Large intestine (tissue), 3 donors: ENCODE measurements around the gene LILRA2. TPM values are rescaled to one million over a fixed set of nuclear protein-coding genes. Genes with fewer than 3 reads are reported as not detected.
"Not testable (repeated sequence)": the region's sequence is repeated elsewhere in the genome, so short reads cannot be mapped to it uniquely, and the experiment has no call there.

ENCODE experiments used
- DNase-seq, 2 donors: peaks; one replicate each; pipeline versions ENCODE4 v3.0.0 to v3.0.0-alpha.2; 2013
- H3K27ac ChIP-seq: one replicate; pipeline ENCODE4 v1.5.1; 2013; ENCODE audit warnings: low read length
- H3K27me3 ChIP-seq: 2 replicates; pipeline ENCODE4 v1.6.1; 2013; ENCODE audit warnings: low read length; ENCODE audit not compliant: control insufficient read depth, insufficient read depth
- H3K36me3 ChIP-seq: 2 replicates; pipeline ENCODE4 v1.6.1; 2013; ENCODE audit warnings: low read length; ENCODE audit not compliant: control insufficient read depth, insufficient read depth
- H3K4me1 ChIP-seq: one replicate; pipeline ENCODE4 v1.6.1; 2013; ENCODE audit warnings: low read length; ENCODE audit not compliant: control insufficient read depth, insufficient read depth
- H3K4me3 ChIP-seq: one replicate; pipeline ENCODE4 v1.5.1; 2013; ENCODE audit warnings: low read length
- H3K9me3 ChIP-seq: one replicate; pipeline ENCODE4 v1.6.1; 2013; ENCODE audit warnings: mild to moderate bottlenecking, low read depth, low read length, moderate library complexity; ENCODE audit not compliant: control insufficient read depth
- WGBS: methylation state at CpG from one replicate; pipeline ENCODE4 v1.1.5; 2013; ENCODE audit warnings: low lambda C conversion rate; ENCODE audit not compliant: insufficient coverage; 5-methylcytosine and 5-hydroxymethylcytosine counted together
- polyA plus RNA-seq: library from polyadenylated mRNA; unstranded; fragments of 120-200 nt; gene quantifications from one replicate; pipeline ENCODE4 v1.2.1, GENCODE V29; 2013

The LILRA2 gene
- polyA plus RNA-seq, 1 donor, result 0.24 TPM

DNA sequence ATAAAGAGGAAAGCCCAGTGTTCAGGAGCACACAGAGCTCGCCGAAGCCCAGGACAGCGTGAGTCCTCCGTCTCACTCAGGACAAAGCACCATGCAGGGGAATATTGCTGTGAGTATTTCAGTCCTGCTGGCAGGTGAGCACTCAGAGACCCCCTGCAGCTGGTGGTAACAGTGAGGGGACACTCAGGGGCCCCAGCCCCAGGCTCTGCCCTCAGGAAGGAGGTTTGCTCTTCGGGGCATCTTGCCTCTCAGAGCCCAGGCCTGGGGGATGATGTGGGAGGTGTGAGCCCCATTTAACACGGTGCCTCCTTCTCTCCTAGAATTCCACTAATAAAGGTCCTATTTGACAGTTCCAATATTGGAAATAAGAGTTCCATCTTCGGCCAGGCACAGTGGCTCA is 34.6 kb downstream of the LILRA2 start:
- no peaks in the 10 kb centered on the region for H3K36me3 ChIP-seq
- no CpG with 5 or more reads among the region's 7 CpGs for WGBS
- no peak overlapping the region for H3K27ac ChIP-seq
- no peaks in the 10 kb centered on the region for H3K4me1 ChIP-seq
- H3K4me3 ChIP-seq, result no peak overlapping the region
- no peaks in the 10 kb centered on the region for H3K27me3 ChIP-seq
- no peak for DNase-seq
- H3K9me3 ChIP-seq, result peaks cover 12% of the 10 kb centered on the region

DNA sequence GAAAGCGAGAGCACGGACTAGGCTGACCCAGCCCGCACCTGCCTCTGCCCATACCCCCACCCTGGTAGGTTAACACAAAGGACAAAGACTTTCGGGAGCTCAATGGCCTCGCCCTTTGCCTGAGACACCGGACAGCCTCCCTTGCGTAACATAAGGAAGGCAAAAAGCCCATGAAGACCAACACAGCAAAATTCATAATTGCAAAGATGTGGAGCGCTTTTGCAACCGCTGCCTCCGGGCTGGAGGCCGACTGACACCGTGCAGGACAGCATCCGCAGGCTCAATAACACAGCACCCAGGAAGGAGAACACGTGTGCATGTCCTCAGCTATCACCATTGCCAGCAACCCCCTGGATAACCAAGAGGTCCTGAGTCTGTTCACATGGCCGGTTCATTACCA is 35.2 kb downstream of the LILRA2 start:
- peaks cover 12% of the 10 kb centered on the region for H3K9me3 ChIP-seq
- H3K36me3 ChIP-seq, result no peaks in the 10 kb centered on the region
- H3K4me1 ChIP-seq, result no peaks in the 10 kb centered on the region
- H3K4me3 ChIP-seq, result no peak overlapping the region
- WGBS, result no CpG with 5 or more reads among the region's 15 CpGs
- H3K27ac ChIP-seq, result no peak overlapping the region
- DNase-seq, result no peak
- H3K27me3 ChIP-seq, result no peaks in the 10 kb centered on the region

DNA sequence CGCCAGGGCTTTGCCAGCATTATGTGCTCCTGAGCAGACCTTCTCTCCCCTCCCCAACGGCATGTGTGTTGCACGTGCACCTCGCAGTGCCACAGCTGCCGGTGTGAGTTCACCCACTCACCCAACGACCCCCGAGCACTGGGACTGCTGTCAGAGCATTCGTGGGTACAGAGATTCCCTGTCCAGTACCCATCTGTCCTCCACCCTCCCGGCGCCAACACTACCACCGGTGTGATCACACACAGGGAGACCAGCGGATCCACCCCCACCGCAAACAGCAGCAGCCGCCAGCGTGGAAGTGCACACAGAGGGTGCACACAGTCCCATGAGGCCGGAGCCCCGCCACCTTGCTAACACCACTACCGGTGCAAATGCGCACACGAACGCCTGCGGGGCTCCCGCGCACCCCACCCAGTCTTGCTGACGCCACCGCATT is 35.8 kb downstream of the LILRA2 start:
- no CpG with 5 or more reads among the region's 26 CpGs for WGBS

DNA sequence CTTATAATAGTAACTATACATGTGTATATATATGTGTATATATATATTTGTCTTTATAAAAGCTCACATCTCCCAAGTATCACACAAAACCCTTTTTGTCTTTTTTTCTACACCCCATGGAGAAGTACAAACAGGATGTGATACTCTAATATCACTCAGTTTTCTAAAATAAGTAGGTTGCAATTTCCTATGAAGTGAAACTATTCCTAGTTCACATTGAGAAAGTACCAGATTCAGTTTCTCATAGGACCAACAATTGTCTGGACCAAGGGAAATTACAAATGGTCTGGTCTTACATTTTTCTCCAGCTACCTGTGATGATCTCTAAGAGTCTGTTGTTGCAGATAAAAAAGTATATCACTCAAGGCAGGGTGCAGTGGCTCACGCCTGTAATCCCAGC is 38.8 kb downstream of the LILRA2 start:
- peaks cover 12% of the 10 kb centered on the region for H3K9me3 ChIP-seq
- H3K4me3 ChIP-seq, result no peak overlapping the region
- DNase-seq, result no peak
- no peaks in the 10 kb centered on the region for H3K4me1 ChIP-seq
- no peaks in the 10 kb centered on the region for H3K27me3 ChIP-seq
- WGBS, result no CpG with 5 or more reads among the region's 1 CpG
- no peak overlapping the region for H3K27ac ChIP-seq
- no peaks in the 10 kb centered on the region for H3K36me3 ChIP-seq

More for the DNA sequence above, 35.8 kb downstream of the LILRA2 start:
- no peaks in the 10 kb centered on the region for H3K27me3 ChIP-seq
- no peak for DNase-seq
- no peaks in the 10 kb centered on the region for H3K36me3 ChIP-seq
- H3K9me3 ChIP-seq, result peaks cover 12% of the 10 kb centered on the region
- H3K27ac ChIP-seq, result no peak overlapping the region
- H3K4me3 ChIP-seq, result no peak overlapping the region
- H3K4me1 ChIP-seq, result no peaks in the 10 kb centered on the region

DNA sequence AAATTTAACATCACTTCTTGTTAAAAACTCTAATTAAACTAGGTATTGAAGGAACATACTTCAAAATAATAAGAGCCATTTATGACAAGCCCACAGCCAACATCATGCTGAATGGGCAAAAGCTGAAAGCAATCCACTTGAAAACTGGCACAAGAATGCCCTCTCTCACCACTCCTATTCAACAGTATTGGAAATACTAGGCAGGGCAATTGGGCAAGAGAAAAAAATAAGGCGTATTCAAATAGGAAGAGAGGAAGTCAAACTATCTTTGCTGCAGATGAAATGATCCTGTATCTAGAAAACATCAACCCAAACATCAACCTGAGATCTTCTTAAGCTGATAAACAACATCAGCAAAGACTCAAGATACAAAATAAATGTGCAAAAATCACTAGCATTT is 41.1 kb downstream of the LILRA2 start:
- Histone ChIP-seq H3K27me3 (no peaks in the 10 kb centered on the region), H3K9me3 (no peaks in the 10 kb centered on the region), H3K27ac (no peak overlapping the region), H3K4me3 (no peak overlapping the region), H3K36me3 (no peaks in the 10 kb centered on the region), H3K4me1 (no peaks in the 10 kb centered on the region)
- WGBS, result 80% methylated on average over 1 of the region's 1 CpG
- no peak for DNase-seq

DNA sequence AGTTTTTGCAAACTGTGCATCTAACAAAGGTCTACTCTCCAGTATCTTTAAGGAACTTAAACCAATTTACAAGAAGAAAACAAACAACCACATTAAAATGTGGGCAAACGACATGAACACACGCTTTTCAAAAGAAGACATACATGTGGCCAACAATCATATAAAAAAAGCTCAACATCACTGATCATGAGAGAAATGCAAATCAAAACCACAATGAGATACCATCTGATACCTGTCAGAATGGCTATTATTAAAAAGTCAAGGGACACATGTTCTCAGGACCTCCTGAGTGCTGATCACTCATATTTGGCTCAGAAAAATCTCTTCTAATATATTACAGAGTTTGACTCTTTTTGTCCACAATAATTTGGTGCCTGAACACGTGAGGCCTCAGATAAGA is 42.5 kb downstream of the LILRA2 start:
- Histone ChIP-seq H3K9me3 (no peaks in the 10 kb centered on the region), H3K27me3 (no peaks in the 10 kb centered on the region), H3K4me1 (no peaks in the 10 kb centered on the region), H3K4me3 (no peak overlapping the region), H3K36me3 (no peaks in the 10 kb centered on the region), H3K27ac (no peak overlapping the region)
- 92% methylated on average over 2 of the region's 3 CpGs for WGBS
- DNase-seq, result no peak

DNA sequence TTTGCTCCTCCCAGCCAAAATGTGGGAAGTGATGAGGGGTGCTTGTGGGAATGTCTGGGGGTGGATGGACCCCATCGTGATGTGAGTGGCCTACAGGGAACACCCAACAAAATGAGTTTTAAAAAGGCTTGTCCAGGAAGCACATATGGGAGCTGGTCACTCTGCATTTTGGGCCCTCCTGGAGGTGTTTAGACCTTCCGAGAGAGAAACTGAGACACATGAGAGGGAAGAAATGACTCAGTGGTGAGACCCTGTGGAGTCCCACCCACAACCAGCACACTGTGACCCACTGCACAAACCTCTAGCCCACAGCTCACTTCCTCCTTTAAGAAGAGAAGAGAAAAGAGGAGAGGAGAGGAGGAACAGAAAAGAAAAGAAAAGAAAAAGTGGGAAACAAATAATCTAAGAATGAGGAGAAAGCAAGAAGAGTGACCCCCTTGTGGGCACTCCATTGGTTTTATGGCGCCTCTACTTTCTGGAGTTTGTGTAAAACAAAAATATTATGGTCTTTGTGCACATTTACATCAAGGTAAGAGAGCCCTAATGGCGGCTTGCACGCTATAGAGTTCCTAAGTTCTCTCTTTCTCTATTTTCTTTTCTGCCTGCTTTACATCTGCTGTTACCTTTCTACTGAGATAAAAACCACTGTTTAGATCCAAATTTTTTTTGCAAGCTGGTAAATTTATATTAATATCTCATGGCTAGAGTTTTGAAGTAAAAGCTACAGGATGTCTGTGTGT is 43.4 kb downstream of the LILRA2 start:
- no peaks in the 10 kb centered on the region for H3K9me3 ChIP-seq
- H3K36me3 ChIP-seq, result no peaks in the 10 kb centered on the region
- H3K4me1 ChIP-seq, result no peaks in the 10 kb centered on the region
- no peak overlapping the region for H3K27ac ChIP-seq
- H3K27me3 ChIP-seq, result no peaks in the 10 kb centered on the region
- no CpG with 5 or more reads among the region's 5 CpGs for WGBS
- no peak for DNase-seq
- H3K4me3 ChIP-seq, result no peak overlapping the region

DNA sequence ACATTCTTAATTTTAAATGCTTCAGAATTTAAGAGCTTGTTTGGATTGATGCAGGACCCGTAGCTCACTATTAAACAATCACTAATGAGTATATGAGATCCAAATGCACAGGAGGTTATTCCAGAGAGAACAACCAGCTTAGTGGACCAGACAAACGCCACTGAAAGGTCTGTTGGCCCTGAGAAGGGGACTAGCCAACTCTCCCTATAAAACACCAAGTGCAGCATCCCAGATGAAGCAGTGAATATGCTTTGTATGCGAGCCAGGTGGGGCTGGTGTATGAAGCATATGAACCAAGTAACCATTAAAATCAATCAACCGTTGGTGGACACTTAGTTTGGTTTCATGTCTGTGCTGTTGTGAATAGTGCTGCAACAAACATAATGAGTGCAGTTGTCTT is 46.9 kb downstream of the LILRA2 start:
- no peaks in the 10 kb centered on the region for H3K27me3 ChIP-seq
- 83% methylated on average over 1 of the region's 4 CpGs for WGBS
- no peak overlapping the region for H3K27ac ChIP-seq
- no peaks in the 10 kb centered on the region for H3K36me3 ChIP-seq
- no peak for DNase-seq
- no peaks in the 10 kb centered on the region for H3K4me1 ChIP-seq
- no peaks in the 10 kb centered on the region for H3K9me3 ChIP-seq
- H3K4me3 ChIP-seq, result no peak overlapping the region

DNA sequence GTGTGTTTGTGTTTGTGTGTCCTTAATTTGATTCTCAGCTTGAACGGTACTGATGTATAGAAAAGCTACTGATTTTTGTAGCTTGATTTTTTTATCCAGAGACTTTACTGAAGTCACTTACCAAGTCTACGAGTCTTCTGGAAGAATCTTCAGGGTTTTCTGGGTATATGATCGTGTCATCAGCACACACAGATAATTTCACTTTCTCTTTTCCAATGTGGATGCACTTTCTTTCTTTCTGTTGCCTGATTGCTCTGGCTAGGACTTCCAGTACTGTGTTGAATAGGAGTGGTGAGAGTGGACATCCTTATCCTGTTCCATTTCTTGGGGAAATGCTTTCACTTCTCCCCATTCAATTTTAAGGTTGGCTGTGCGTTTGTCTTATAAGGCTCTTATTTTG is 48.8 kb downstream of the LILRA2 start:
- Histone ChIP-seq H3K36me3 (no peaks in the 10 kb centered on the region), H3K27me3 (no peaks in the 10 kb centered on the region), H3K4me1 (no peaks in the 10 kb centered on the region), H3K4me3 (no peak overlapping the region), H3K27ac (no peak overlapping the region), H3K9me3 (no peaks in the 10 kb centered on the region)
- DNase-seq, result no peak
- WGBS, result 70% methylated on average over 3 of the region's 4 CpGs

DNA sequence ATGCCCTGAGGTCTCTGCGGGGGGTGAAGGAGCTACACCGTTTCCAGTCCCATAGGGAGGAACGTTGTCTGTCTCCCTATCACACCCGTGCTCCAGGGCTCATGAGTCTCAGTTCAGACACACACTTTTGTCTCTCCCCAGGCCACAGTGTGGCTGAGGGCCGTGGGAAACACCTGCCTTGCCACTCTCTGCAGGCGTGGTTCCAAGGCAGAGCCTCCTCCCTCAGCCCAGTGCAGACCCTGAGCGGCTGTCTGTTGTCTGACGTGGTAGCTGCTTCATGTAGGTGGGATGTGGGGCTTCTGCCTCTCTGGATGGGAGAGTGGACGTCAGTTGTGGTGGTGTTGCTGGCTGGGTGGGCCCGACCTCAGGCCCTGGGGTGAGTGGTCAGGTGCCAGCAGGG is 50.6 kb downstream of the LILRA2 start:
- not testable (repeated sequence) for H3K4me3 ChIP-seq, H3K9me3 ChIP-seq, H3K4me1 ChIP-seq, H3K27ac ChIP-seq, DNase-seq, H3K27me3 ChIP-seq, H3K36me3 ChIP-seq
- WGBS, result no CpG with 5 or more reads among the region's 10 CpGs
